GM21737 (cell line): Measurements from ENCODE around the gene TTC16.
"Not testable (repeated sequence)": the region's sequence is repeated elsewhere in the genome, so short reads cannot be mapped to it uniquely, and the experiment has no call there.

Experiments
- ATAC-seq: cut with Tn5 transposase; IDR thresholded peaks from one replicate; pipeline ENCODE4 v1.9.1; 2021; ENCODE audit warnings: mild to moderate bottlenecking, moderate library complexity; ENCODE audit not compliant: unreplicated experiment

The TTC16 gene

DNA sequence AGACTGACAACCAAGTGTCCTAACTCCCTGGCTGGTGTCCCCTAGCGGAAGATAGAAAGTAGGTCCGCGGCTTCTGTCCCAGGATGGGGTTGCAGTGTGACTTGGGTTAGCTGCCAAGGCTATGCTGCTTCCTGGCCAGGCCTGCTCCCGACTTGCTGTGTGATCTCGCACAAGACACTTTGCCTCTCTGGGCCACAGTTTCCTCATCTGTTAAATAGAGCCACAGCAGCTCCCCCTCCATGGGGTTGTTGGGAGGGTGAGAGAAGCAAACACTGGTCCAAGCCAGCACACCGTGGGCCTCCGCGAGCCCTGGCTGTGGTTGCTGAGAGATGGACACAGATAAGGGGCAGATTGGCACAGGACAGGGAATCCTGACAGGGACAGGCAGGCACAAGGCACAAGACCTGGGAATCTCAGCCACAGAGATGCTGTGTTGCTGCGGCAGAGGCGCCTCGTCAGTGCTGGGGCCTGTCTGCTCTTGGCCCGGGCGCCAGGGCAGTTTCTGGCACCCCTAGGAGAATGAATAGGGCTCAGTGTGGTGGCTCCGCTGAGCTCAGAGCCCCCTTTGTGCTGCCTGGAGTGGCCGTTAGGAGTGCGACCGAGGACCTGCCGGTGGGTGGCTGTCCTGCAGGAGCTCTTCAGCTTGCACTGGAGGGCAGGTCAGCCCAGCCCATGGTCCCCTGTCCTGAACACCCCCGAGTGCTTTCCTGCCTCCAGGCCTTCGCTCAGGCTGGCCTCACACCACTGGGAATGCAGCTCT lies 64.4 kb downstream of the TTC16 start:
- no peak for ATAC-seq

GRCh38 chr9:127780909-127781308 lies 65.0 kb downstream of the TTC16 start:
- not testable (repeated sequence) for ATAC-seq
